GM19025 (cell line): Measurements from ENCODE around the gene SYMPK.
"Not testable (repeated sequence)": the region's sequence is repeated elsewhere in the genome, so short reads cannot be mapped to it uniquely, and the experiment has no call there.

Experiments used
- ATAC-seq: cut with Tn5 transposase; IDR thresholded peaks from one replicate; pipeline ENCODE4 v1.9.1; 2021; ENCODE audit warnings: mild to moderate bottlenecking, low read depth, moderate library complexity; ENCODE audit not compliant: unreplicated experiment

The SYMPK gene

DNA sequence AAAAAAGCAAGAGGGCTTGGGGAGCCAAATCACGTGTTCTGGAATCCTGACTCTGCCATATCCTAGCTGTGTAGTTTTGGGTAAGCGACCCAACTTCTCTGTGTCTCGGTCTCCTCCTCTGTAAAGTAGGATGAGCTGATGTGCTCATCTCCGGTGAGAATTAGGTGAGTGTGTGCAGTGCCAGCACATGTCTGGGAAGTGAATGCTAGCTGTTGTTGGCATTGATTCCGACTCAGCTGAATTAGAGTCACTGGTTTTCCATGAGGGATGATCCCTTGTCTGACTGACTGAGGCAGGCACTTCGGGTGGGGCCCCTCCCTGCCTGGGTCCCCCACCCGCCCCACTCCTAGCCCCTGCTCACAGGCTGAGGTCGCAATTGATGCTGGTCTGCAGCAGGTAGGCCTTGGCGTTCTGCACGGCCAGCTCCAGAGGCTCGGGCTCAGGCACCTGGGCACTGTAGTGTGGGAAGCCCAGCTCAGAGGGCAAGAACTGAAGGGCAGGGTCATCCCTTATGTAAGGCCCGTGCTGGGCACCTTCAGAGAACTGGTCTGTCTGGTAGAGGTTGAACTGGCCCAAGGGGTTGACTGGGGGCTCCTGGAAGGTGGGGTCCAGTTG, 48.7 kb downstream of the SYMPK start:
- ATAC-seq, result no peak

DNA sequence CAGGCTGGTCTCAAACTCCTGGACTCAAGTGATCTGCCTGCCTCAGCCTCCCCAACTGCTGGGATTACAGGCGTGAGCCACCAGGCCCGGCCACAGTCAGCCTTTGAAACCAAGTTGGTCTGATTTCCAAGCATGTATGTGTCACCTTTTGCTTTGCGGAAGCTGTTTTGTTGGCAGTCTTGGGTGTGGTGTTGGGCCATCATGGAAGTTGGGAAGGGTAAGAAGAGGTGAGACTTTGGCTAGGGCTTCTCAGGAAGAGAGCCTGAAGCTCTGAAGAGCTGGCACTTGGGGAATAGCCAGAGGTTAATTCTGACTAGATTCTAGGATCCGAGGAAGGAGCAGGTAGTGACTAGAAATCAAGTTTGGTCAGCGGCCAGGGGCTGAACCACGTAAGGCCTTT, 50.6 kb downstream of the SYMPK start:
- no peak for ATAC-seq

DNA sequence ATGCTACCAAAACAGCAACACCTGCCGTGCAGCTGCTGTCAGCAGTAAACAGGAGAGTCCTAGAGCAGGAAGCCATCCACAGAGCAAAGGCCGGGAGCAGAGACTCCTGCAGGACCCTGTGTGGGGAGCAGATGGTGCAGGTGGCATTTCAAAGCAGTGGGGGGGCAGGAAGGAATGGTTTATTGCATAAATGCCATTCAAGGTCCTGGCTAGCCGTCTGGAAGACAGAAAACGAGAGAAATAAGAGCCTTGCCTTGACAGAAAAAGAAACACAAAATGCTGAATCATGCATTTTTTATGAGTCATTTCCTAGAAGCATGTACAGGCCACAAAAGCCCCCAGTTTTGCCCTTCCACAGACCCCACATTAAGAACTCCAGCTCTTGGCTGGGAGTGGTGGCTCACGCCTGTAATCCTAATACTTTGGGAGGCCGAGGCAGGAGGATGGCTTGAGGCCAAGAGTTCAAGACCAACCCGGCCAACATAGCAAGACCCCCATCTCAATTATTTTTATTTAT, 53.2 kb downstream of the SYMPK start:
- no peak for ATAC-seq

DNA sequence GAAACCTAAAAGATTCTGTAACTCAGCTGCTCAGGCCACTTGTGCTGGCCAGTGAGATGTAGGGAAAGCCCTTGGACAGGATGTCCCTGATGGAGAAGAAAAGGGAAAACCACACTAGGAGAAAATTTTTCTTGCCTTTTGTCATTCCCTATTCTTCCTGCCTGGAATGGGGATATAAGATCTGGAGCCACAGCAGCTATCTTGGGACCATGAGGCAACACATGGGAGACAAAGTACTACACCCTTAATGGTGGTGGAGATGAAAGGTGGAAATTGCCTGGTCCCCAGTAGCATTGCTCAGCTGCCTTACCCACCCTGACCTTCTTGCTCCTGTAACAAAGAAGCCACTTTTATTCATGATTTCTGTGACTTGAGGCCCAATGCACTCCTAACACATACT, 57.2 kb downstream of the SYMPK start:
- ATAC-seq, result no peak

DNA sequence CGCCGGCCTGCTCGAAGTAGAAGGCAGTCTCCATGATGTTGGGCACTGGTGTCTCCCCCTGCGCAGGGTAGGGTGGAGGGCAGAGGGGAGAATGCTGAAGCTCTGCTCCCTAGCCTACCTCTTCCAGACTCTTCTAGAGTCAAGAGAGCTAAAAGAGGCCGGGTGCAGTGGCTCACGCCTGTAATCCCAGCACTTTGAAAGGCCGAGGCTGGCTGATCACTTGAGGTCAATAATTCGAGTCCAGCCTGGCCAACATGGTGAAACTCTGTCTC, 58.1 kb downstream of the SYMPK start:
- no peak for ATAC-seq

DNA sequence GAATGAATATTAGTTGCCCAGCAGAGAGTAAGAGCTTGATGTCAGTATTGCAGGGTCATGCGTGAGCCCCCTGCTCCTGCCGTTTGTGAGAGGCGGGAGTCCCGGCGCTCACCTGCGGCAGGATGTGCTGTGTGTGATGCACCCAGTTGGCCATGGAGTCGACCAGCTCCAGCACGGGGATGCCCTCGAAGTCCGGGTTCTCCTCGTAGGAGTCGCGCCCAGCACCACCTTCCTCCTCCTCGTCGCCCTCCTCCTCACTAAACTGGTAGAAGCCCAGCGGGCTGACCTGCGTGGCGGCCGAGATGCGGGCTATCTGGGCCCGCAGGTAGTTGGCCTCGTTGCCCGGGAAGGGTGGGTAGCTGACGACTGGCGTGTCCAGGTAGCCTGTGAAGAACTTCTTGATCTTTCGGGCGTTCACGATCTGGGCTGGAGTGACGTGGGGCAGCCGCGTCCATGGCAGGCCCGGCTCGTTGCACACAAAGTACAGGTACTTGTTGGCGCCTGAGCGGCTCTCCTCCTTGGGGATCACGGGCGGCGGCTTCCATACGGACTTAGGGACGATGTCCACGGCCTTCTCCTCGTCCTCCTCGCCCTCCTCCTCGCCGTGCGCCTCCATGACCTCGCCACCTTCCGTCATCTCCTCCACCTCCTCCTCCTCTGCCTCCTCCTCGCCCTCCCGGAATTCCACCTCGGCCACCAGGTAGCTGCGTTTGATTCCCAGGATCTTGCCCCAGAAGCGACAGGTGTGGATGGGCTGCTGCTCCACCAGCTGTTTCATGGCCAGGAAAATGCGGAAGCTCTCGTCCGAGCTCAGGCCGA, 58.6 kb downstream of the SYMPK start:
- ATAC-seq, result no peak

DNA sequence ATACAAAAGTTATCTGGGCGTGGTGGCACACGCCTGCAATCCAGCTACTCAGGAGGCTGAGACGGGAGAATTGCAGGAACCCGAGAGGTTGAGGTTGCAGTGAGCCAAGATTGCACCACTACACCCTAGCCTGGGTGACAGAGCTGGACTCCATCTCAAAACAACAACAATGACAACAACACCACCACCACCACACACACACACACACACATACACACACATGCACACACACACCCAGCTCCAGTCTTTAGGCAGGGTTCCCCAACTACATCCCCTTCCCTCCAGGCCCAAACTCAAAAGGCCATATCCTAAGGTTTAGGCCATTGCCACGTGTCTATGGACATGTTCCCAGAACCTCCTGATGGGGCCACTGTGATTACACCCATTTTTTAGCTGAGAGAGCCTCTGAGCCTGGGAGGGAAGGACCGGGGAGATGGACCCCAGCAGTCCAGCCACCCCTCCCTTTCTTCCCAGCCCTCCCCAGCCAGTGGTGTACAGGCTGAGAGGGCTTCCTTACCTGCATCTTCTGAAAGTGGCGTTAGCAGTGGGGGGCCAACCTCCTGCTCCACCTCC, 61.3 kb downstream of the SYMPK start:
- ATAC-seq, result no peak

DNA sequence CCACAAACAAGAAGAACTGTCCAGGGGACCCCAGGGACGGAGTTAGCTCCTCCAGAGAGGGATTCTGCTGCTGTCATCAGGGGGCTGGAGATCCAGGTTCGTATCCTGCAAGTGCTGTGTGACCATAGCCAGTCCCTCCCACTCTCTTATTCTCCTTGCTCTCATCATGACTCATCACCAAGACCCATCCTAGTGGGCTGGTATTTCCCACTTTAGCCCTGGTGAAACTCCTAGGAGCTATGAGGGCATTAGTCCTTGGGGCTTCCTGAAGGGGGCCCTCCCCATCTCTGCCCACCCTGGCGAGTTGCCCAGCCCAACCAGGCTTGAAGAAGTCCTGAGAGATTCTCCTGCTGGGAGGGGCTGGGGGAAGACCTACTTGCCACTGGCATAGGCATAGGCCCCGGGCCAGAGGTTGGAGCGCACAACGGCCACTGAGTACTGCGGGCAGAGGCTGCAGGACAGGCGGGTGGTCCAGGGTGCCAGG, 62.8 kb downstream of the SYMPK start:
- no peak for ATAC-seq

DNA sequence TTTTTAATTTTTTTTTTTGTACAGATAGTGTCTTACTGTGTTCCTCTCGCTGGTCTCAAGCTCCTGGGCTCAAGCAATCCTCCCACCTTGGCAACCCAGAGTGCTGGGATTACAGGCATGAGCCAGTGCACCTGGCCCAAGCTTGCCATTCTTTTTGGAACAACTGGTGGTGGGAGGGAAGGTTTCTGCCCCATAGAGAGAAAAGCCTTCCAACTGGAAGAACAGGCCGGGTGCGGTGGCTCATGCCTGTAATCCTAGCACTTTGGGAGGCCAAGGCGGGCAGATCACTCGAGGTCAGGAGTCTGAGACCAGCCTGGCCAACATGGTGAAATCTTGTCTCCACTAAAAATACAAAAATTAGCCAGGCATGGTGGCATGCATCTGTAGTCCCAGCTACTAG, 63.4 kb downstream of the SYMPK start:
- ATAC-seq, result not testable (repeated sequence)

DNA sequence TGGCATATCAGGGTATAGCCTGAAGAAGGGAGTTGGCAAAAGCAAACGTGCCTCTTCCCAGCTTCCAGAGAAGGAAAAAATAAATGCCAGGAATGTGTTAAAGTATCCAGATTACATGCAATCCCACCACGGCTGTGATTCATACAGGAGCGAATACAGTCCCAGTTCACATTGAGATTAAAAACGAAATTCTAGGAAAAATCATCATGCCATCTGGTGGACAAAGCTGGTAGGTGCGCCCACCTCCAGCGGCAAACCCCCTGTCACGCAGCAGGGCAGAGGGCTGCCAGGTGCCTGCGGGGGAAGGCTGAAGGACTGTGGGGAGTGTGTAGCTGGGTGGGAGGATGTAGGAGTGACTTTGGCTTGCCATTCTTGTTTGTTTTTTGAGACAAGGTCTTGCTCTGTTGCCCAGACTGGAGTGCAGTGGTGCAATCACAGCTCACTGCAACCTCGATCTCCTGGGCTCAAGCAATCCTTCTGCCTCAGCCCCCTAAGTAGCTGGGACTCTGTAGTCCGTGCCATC, 63.9 kb downstream of the SYMPK start:
- no peak for ATAC-seq

DNA sequence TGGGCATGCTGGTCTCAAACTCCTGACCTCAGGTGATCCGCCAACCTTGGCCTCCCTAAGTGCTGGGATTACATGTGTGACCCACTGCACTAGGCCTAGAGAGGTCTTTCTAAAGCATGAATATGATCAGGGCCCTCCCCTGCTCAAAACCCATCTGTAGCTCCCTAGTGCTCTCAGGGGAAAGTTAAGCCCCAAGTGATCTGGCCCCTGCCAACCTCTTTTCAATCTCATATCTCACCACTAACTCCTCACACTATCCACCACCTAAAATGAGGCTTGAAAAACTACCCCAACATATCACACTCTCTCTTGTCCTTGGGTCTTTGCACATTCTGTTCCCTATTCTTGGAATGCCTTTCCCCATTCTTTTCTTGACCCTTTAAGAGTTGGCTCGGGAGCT, 68.3 kb downstream of the SYMPK start:
- no peak for ATAC-seq

DNA sequence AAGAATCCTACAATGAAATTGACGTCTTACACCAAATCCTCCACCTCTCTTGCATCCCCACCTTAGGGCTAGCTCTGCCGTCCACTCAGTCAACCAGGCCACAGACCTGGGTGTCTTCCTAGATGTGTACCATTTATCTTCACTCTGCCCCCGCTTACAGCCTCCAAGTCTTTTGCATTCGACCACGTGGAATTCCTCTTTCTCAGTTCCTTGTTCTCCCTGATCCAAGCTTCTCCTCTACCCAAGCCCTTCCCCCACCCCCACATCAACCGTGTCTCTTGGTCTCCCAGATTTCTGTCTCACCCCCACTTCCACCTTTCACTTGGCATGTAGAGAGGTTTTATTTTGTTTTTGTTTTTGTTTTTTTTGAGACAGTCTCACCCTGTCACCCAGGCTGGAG, 69.1 kb downstream of the SYMPK start:
- ATAC-seq, result no peak

DNA sequence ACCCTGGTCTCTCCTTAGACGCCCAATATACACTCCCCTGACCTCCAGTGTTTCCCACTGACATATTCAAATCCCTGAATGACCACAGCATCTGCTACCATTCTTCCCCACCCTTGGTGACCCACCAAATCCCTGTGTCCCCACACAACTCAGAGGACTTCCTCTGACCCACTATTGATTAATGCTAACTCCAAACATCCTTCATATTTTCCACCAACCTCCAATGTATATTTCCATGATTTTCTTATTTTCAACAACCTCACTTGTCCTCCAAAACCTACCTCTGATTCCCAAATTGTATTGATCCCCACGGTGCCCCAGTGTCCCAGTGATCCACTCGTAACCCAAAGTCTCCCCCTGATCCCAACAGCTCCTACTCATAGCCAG, 69.8 kb downstream of the SYMPK start:
- ATAC-seq, result no peak

DNA sequence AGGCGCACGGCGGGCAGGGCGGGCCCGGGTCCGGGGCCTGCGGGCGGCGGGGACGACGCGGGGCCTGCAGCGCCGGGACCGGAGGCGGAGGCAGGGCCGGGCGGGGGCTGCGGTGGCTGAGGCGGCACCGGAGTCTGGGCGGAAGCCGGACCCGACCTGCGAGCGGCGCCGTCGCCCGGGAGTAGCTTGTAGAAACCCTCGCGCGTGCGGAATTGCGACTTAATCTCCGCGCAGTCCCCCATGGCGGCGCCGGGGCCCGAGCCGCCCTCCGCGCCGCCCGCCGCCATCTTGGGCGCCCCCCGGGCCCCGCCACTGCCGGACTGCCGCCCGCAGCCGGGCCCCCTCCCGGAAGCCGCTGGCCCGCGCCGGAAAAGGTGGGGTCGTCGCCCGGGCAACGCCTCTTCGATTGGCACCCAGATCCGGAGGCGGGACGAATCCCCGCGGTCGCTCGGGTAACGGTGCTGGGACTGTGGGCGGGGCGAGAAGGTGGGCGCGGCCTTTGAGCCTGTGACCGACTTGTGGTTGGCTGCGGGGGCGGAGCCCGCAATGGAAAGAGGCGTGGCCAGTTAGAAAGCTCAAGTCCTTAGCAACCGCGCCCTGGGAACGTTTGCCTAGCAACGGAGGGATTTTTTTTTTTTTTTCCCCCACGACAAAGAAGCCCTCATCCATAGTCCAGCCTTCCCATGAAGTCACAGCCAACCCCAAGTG, 70.3 kb downstream of the SYMPK start, which contains the start of gene DMWD:
TSS of gene DMWD (minus strand) at position 376 of the 708 bp plus-strand sequence. CDS start at position 287, 89 bp downstream.
- ATAC-seq, result peak; percentile 94

DNA sequence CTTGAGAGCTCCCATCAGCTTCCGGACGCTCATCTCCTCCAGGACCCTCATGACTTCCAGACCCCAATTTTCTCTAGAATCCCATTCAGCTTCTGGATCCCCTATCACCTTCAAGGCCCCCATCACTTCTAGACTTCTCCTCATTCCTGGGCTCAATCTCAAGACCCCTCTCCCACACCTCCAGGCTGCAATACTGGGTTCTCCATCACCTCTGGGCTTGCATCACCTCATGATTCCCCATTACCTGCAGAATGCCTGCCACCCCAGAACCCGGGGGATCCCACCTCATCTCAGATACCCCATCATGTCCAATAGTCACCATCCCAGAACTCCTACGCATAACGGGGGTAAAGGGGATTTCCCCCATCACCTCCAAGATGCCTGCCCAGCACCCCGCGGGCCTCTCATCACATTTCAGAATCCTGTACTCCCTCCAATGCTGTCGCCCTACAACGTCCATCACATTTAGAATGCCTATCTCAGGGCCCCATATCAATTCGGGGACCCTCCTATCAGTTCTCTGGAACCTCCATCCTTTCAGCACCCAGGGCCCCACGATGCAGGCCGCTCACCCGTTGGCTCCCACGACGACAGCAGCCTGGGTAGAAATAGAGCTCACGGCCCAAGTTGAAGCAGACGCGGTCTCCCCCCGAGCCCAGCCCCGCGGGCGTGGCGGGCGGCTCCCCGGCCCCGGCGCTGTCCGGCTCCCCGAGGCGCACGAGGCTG, 71.0 kb downstream of the SYMPK start:
- ATAC-seq, result peak; percentile 15

DNA sequence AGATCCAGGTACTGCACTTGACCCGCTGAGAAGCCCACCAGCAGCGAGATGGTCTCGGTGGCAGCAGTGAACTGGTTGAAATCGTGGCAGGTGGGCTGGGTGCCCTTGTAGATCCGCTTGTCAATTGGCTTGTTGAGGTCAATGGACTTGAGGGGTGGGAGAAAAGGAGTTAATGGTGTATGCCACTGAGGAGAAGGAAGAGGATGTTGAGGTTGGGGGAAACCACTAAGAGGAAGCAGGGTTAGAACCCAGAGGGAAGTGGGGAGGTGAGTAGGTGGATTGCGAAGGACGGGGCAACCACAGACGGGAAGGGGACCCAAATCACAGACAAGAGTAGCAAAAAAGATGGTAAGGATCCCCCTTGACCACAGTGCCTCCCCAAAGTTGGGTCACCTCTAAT, 72.0 kb downstream of the SYMPK start:
- no peak for ATAC-seq

DNA sequence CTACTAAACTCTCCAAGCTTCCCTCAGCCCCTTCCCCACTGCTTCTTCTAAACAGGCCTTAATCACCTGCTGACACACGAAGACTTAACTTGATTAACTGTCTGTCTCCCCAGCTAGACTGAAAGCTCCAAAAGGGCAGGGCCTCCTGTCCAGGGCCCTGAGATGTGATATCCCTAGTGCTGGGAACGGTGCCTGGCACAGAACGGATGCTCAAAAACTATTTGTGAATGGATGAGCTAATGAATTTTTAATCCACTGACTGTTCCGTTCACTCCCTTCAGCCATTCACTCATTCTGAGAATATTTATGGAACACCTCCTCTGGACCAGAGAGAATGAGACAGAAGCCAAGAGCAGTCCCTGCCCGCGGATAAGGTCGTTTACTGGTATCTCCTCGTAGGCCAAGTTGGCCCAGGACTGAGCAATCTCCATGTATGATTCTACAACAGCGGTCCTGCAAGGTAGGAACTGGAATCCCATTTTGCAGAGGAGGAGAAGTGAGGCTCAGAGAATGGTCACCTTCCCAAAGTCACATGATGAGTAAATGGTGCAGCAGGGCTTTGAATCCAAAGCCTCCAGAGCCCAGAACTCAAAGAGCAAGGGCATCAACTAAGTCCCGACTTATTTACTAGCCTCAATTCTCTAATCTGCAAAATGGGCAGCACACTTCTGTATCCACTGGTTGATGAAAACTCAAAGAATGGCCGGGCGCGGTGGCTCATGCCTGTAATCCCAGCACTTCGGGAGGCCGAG, 73.7 kb downstream of the SYMPK start:
- ATAC-seq, result no peak

DNA sequence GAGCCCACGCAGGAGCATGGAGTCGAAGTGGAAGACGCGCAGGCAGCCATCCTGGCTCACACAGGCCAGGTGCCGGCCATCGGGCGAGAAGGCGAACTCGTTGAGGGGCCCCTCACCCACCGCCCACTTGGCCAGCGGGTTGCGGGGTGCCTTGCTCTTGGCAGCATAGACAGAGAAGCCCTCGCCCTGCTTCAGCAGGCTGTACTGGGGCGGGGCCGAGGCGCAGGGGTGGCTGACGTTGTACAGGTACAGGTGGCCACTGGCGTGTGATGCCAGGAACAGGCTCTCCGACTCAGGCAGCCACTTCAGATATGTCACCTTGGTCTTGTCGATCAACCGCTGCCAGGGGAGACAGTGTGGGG, 76.4 kb downstream of the SYMPK start:
- no peak for ATAC-seq

DNA sequence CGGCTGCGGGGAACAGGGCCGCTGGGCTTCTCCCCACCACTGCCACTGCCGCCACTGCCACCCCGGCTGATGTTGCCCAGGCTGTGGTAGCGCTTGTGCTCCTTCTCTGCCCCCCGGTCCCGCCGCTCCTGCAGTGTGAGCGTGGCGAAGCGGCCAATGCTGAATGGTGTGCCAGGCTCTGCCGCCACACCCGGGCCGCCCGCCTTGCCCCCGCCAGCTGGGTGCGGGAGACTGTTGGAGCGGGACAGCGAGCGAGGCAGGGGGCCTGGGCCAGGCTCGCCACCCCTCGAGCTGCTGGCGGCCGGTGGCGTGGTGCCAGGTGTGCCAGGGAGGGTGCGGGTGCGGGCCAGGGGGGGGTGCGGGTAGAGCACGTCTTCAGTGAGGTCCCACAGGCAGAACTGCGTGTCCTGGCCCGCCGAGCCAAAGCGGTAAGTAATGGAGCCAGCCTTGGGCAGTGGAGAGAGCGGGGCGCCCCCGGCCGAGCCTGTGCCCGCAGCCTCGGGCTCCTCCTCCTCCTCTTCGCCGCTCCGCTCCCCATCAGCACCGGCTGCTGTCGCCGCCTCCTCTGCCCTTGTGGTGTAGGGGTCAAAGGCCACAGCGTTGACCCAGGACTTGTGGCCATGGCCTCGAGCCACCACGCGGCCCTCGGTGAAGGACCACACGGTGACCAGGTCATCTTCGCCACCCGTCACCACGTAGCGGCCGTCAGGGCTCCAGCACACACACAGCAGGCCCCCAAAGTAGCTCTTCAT, 77.0 kb downstream of the SYMPK start:
- no peak for ATAC-seq
